Ascending aorta (tissue), 2 donors: ENCODE data around the gene ARID1B. TPM values are rescaled to one million over a fixed set of nuclear protein-coding genes. Genes with fewer than 3 reads are reported as not detected.

Experiments used
- DNase-seq, 2 donors: peaks; one replicate each; pipeline ENCODE4 v3.0.0-alpha.2; 2019; ENCODE audit warnings: low spot score in 2 of 2
- H3K27ac ChIP-seq, 2 donors: fragments of 200-600 bp; sonication (generic); one replicate each; pipeline ENCODE4 v1.5.1; 2016 to 2017; ENCODE audit warnings: mild to moderate bottlenecking in 1 of 2
- H3K27me3 ChIP-seq: fragments of 200-600 bp; sonication (generic); one replicate; pipeline ENCODE4 v1.5.1; 2017
- H3K36me3 ChIP-seq, 2 donors: fragments of 200-600 bp; sonication (generic); one replicate each; pipeline ENCODE4 v1.5.1; 2016
- H3K4me1 ChIP-seq, 2 donors: fragments of 200-600 bp; sonication (generic); one replicate each; pipeline ENCODE4 v1.5.1; 2016 to 2017; ENCODE audit warnings: mild to moderate bottlenecking in 1 of 2
- H3K4me3 ChIP-seq, 2 donors: fragments of 200-600 bp; sonication (generic); one replicate each; pipeline ENCODE4 v1.5.1; 2016 to 2017; ENCODE audit warnings: mild to moderate bottlenecking in 1 of 2
- H3K9me3 ChIP-seq, 2 donors: fragments of 200-600 bp; sonication (generic); one replicate each; pipeline ENCODE4 v1.5.1; 2016
- CTCF ChIP-seq, 3 experiments: fragments of 200-600 bp in 2 of 3; fragments of 450-650 bp in 1 of 3; sonication (generic) in 2 of 3; IDR thresholded peaks; one replicate each; pipeline ENCODE4 v1.5.1; 2016 to 2019; ENCODE audit warnings: antibody characterized with exemption in 3 of 3, mild to moderate bottlenecking in 1 of 3, moderate library complexity in 1 of 3
- intact Hi-C: fragments of 100-400 bp; cut with DNase I; formaldehyde crosslinking; loops from one replicate; pipeline ENCODE4 v1.15.1; 2023
- total RNA-seq: library from RNA; depleted of rRNA; stranded (reverse); fragments of >200 nt; gene quantifications from one replicate; pipeline ENCODE4 v1.1.0, GENCODE V29; 2016

ARID1B gene
- total RNA-seq, 1 donor from 2014 or later: 97.9 TPM

GRCh38 chr6:157001716-157002115, 224.5 kb downstream of the ARID1B start:
- intact Hi-C loops: no loop called here
- H3K4me1 ChIP-seq: no peaks in the 10 kb centered on the region

GRCh38 chr6:157002774-157003173, 225.6 kb downstream of the ARID1B start:
- no peak for TF ChIP-seq CTCF (IDR thresholded peaks at IDR 0.05)
- H3K4me3 ChIP-seq: no peak overlapping the region
- intact Hi-C loops: no loop called here
- H3K4me1 ChIP-seq: no peaks in the 10 kb centered on the region
- no peaks in the 10 kb centered on the region for H3K36me3 ChIP-seq
- no peak overlapping the region for H3K27ac ChIP-seq
- H3K9me3 ChIP-seq: no peaks in the 10 kb centered on the region
- no peaks in the 10 kb centered on the region for H3K27me3 ChIP-seq
- DNase-seq: no peak

More at GRCh38 chr6:157001716-157002115, 224.5 kb downstream of the ARID1B start:
- TF ChIP-seq CTCF (IDR thresholded peaks at IDR 0.05): no peak
- Histone ChIP-seq H3K9me3 (no peaks in the 10 kb centered on the region), H3K4me3 (no peak overlapping the region), H3K36me3 (no peaks in the 10 kb centered on the region), H3K27ac (no peak overlapping the region), H3K27me3 (no peaks in the 10 kb centered on the region)
- no peak for DNase-seq

- intact Hi-C loops: no loop called here
- Histone ChIP-seq H3K4me1 (no peaks in the 10 kb centered on the region), H3K9me3 (no peaks in the 10 kb centered on the region), H3K27me3 (no peaks in the 10 kb centered on the region), H3K36me3 (no peaks in the 10 kb centered on the region), H3K4me3 (no peak overlapping the region), H3K27ac (no peak overlapping the region)
- DNase-seq: no peak
- TF ChIP-seq CTCF (IDR thresholded peaks at IDR 0.05): no peak
Observed at GRCh38 chr6:157005940-157006339, 228.8 kb downstream of the ARID1B start.

- H3K4me3 ChIP-seq: no peak overlapping the region
- no peaks in the 10 kb centered on the region for H3K27me3 ChIP-seq
- intact Hi-C loops: no loop called here
- no peaks in the 10 kb centered on the region for H3K4me1 ChIP-seq
- no peaks in the 10 kb centered on the region for H3K9me3 ChIP-seq
- H3K27ac ChIP-seq: no peak overlapping the region
- no peak for TF ChIP-seq CTCF (IDR thresholded peaks at IDR 0.05)
- H3K36me3 ChIP-seq: no peaks in the 10 kb centered on the region
- no peak for DNase-seq
Observed at GRCh38 chr6:157008568-157008967, 231.4 kb downstream of the ARID1B start.

- no peaks in the 10 kb centered on the region for H3K9me3 ChIP-seq
Observed at GRCh38 chr6:157012355-157012754, 235.2 kb downstream of the ARID1B start.

More at GRCh38 chr6:157012355-157012754, 235.2 kb downstream of the ARID1B start:
- Histone ChIP-seq H3K27me3 (no peaks in the 10 kb centered on the region), H3K27ac (no peak overlapping the region), H3K4me3 (no peak overlapping the region), H3K36me3 (no peaks in the 10 kb centered on the region), H3K4me1 (no peaks in the 10 kb centered on the region)
- no peak for TF ChIP-seq CTCF (IDR thresholded peaks at IDR 0.05)
- intact Hi-C loops: loop anchor here (10.0 kb wide), 1 partner anchor 448 kb away; no protein-coding TSS in a partner anchor
- DNase-seq: no peak
